ENCODE results near the gene ST6GALNAC1. TPM values are rescaled to one million over a fixed set of nuclear protein-coding genes. Genes with fewer than 3 reads are reported as not detected.

ST6GALNAC1 gene
- total RNA-seq, 5 donors from 2014 or later (not counting 1 experiment from before 2014, with no cell fraction given): 2.6 to 20.5 (median 6.6) TPM

- H3K27me3 Mint-ChIP-seq: peaks cover 0 to 2% of the 10 kb centered on the region in 2 donors
- no peak overlapping the region for H3K4me3 Mint-ChIP-seq
- H3K4me1 Mint-ChIP-seq: no peaks in the 10 kb centered on the region
- H3K27ac ChIP-seq (ENCODE audit: low read length): no peak overlapping the region
- no peak for DNase-seq
- H3K36me3 Mint-ChIP-seq: peaks cover 4% of the 10 kb centered on the region
- no peaks in the 10 kb centered on the region for H3K9me3 ChIP-seq
- POLR2A ChIA-PET: no interaction called here
- ATAC-seq (replicated peaks in 1 of 4): no peak
- 81% methylated on average over 16 of the region's 26 CpGs for WGBS (ENCODE audit: insufficient coverage)
- no peak overlapping the region for H3K27ac Mint-ChIP-seq
- CTCF ChIA-PET: no interaction called here
- peaks cover 0 to 3% of the 10 kb centered on the region in 2 experiments for H3K4me1 ChIP-seq (ENCODE audit: control insufficient read depth in 1 of 2, extremely low read depth in 1 of 2, insufficient read depth in 2 of 2, low read length in 2 of 2)
- no peaks in the 10 kb centered on the region for H3K9me3 Mint-ChIP-seq
- peaks cover 0 to 11% of the 10 kb centered on the region in 2 experiments for H3K27me3 ChIP-seq (replicated peaks in 1 of 2; ENCODE audit: control insufficient read depth in 2 of 2, extremely low read depth in 1 of 2, insufficient read depth in 2 of 2, low read length in 1 of 2)
- H3K36me3 ChIP-seq (ENCODE audit: control insufficient read depth in 2 of 2, extremely low read depth in 1 of 2, insufficient read depth in 1 of 2, low read length in 1 of 2): no peaks in the 10 kb centered on the region
- no peak overlapping the region for H3K4me3 ChIP-seq (ENCODE audit: control insufficient read depth in 1 of 2, extremely low read depth in 1 of 2, low read length in 1 of 2)
These were observed 44.0 kb upstream of the ST6GALNAC1 start for GRCh38 chr17:76687298-76688164.

GRCh38 chr17:76686538-76687297 is 43.2 kb upstream of the ST6GALNAC1 start:
- H3K4me1 Mint-ChIP-seq: peaks cover 0 to 8% (median 5%) of the 10 kb centered on the region in 3 donors
- peaks cover 0 to 11% of the 10 kb centered on the region in 2 experiments for H3K27me3 ChIP-seq (replicated peaks in 1 of 2; ENCODE audit: control insufficient read depth in 2 of 2, extremely low read depth in 1 of 2, insufficient read depth in 2 of 2, low read length in 1 of 2)
- H3K9me3 ChIP-seq: no peaks in the 10 kb centered on the region
- no peak overlapping the region for H3K4me3 ChIP-seq (ENCODE audit: control insufficient read depth in 1 of 2, extremely low read depth in 1 of 2, low read length in 1 of 2)
- H3K27ac Mint-ChIP-seq: no peak overlapping the region
- no peaks in the 10 kb centered on the region for H3K36me3 ChIP-seq (ENCODE audit: control insufficient read depth in 2 of 2, extremely low read depth in 1 of 2, insufficient read depth in 1 of 2, low read length in 1 of 2)
- ATAC-seq (replicated peaks in 1 of 4): no peak
- peaks cover 0 to 11% of the 10 kb centered on the region in 2 experiments for H3K4me1 ChIP-seq (ENCODE audit: control insufficient read depth in 1 of 2, extremely low read depth in 1 of 2, insufficient read depth in 2 of 2, low read length in 2 of 2)
- no peak overlapping the region for H3K27ac ChIP-seq (ENCODE audit: low read length)
- POLR2A ChIA-PET: no interaction called here
- no peak for DNase-seq
- H3K4me3 Mint-ChIP-seq: no peak overlapping the region
- CTCF ChIA-PET: no interaction called here
- no peaks in the 10 kb centered on the region for H3K9me3 Mint-ChIP-seq
- peaks cover 0 to 2% of the 10 kb centered on the region in 2 donors for H3K27me3 Mint-ChIP-seq
- H3K36me3 Mint-ChIP-seq: peaks cover 4% of the 10 kb centered on the region
- WGBS (ENCODE audit: insufficient coverage): 94% methylated on average over 10 of the region's 15 CpGs

GRCh38 chr17:76685846-76686245 is 42.3 kb upstream of the ST6GALNAC1 start:
- peaks cover 0 to 20% of the 10 kb centered on the region in 2 experiments for H3K4me1 ChIP-seq (ENCODE audit: control insufficient read depth in 1 of 2, extremely low read depth in 1 of 2, insufficient read depth in 2 of 2, low read length in 2 of 2)
- no peaks in the 10 kb centered on the region for H3K9me3 Mint-ChIP-seq
- peaks cover 4% of the 10 kb centered on the region for H3K36me3 Mint-ChIP-seq
- H3K27ac Mint-ChIP-seq: no peak overlapping the region
- H3K4me1 Mint-ChIP-seq: peaks cover 7 to 16% (median 10%) of the 10 kb centered on the region in 3 donors
- H3K36me3 ChIP-seq (ENCODE audit: control insufficient read depth in 2 of 2, extremely low read depth in 1 of 2, insufficient read depth in 1 of 2, low read length in 1 of 2): no peaks in the 10 kb centered on the region
- no peak overlapping the region for H3K4me3 Mint-ChIP-seq
- peaks cover 0 to 11% of the 10 kb centered on the region in 2 experiments for H3K27me3 ChIP-seq (replicated peaks in 1 of 2; ENCODE audit: control insufficient read depth in 2 of 2, extremely low read depth in 1 of 2, insufficient read depth in 2 of 2, low read length in 1 of 2)
- ChIA-PET CTCF (no interaction called here), POLR2A (no interaction called here)
- WGBS (ENCODE audit: insufficient coverage): 87% methylated on average over 3 of the region's 8 CpGs
- DNase-seq: no peak
- H3K9me3 ChIP-seq: no peaks in the 10 kb centered on the region
- no peak overlapping the region for H3K4me3 ChIP-seq (ENCODE audit: control insufficient read depth in 1 of 2, extremely low read depth in 1 of 2, low read length in 1 of 2)
- no peak overlapping the region for H3K27ac ChIP-seq (ENCODE audit: low read length)
- peaks cover 0 to 2% of the 10 kb centered on the region in 2 donors for H3K27me3 Mint-ChIP-seq
- no peak for ATAC-seq (replicated peaks in 1 of 4)

- H3K36me3 Mint-ChIP-seq: peaks cover 4% of the 10 kb centered on the region
- Histone ChIP-seq H3K4me1 (ENCODE audit: control insufficient read depth in 1 of 2, extremely low read depth in 1 of 2, insufficient read depth in 2 of 2, low read length in 2 of 2) (peaks cover 0 to 23% of the 10 kb centered on the region in 2 experiments), H3K27me3 (replicated peaks in 1 of 2; ENCODE audit: control insufficient read depth in 2 of 2, extremely low read depth in 1 of 2, insufficient read depth in 2 of 2, low read length in 1 of 2) (peaks cover 0 to 11% of the 10 kb centered on the region in 2 experiments), H3K9me3 (no peaks in the 10 kb centered on the region), H3K4me3 (ENCODE audit: control insufficient read depth in 1 of 2, extremely low read depth in 1 of 2, low read length in 1 of 2) (no peak overlapping the region), H3K36me3 (ENCODE audit: control insufficient read depth in 2 of 2, extremely low read depth in 1 of 2, insufficient read depth in 1 of 2, low read length in 1 of 2) (no peaks in the 10 kb centered on the region), H3K27ac (ENCODE audit: low read length) (no peak overlapping the region)
- ChIA-PET CTCF (no interaction called here), POLR2A (interaction anchor here in 1 of 2 donors (0.6 kb wide), 1 partner anchor 243 kb away, joined by 4 read pairs; no protein-coding TSS in a partner anchor)
- peaks cover 8 to 16% (median 10%) of the 10 kb centered on the region in 3 donors for H3K4me1 Mint-ChIP-seq
- DNase-seq (no peak), ATAC-seq (replicated peaks in 1 of 4) (no peak)
- peaks cover 0 to 2% of the 10 kb centered on the region in 2 donors for H3K27me3 Mint-ChIP-seq
- H3K9me3 Mint-ChIP-seq: no peaks in the 10 kb centered on the region
- 90% methylated on average over 12 of the region's 12 CpGs for WGBS (ENCODE audit: insufficient coverage)
- no peak overlapping the region for H3K27ac Mint-ChIP-seq
- H3K4me3 Mint-ChIP-seq: no peak overlapping the region
These were observed 41.8 kb upstream of the ST6GALNAC1 start for GRCh38 chr17:76685366-76685765.

GRCh38 chr17:76684756-76685155 is 41.2 kb upstream of the ST6GALNAC1 start:
- Histone ChIP-seq H3K9me3 (no peaks in the 10 kb centered on the region), H3K27me3 (replicated peaks in 1 of 2; ENCODE audit: control insufficient read depth in 2 of 2, extremely low read depth in 1 of 2, insufficient read depth in 2 of 2, low read length in 1 of 2) (peaks cover 0 to 11% of the 10 kb centered on the region in 2 experiments), H3K4me1 (ENCODE audit: control insufficient read depth in 1 of 2, extremely low read depth in 1 of 2, insufficient read depth in 2 of 2, low read length in 2 of 2) (peaks cover 0 to 23% of the 10 kb centered on the region in 2 experiments), H3K27ac (ENCODE audit: low read length) (no peak overlapping the region), H3K36me3 (ENCODE audit: control insufficient read depth in 2 of 2, extremely low read depth in 1 of 2, insufficient read depth in 1 of 2, low read length in 1 of 2) (no peaks in the 10 kb centered on the region), H3K4me3 (ENCODE audit: control insufficient read depth in 1 of 2, extremely low read depth in 1 of 2, low read length in 1 of 2) (no peak overlapping the region)
- H3K27ac Mint-ChIP-seq: no peak overlapping the region
- no peak overlapping the region for H3K4me3 Mint-ChIP-seq
- DNase-seq (no peak), ATAC-seq (replicated peaks in 1 of 4) (no peak)
- 94% methylated on average over 2 of the region's 7 CpGs for WGBS (ENCODE audit: insufficient coverage)
- no peaks in the 10 kb centered on the region for H3K9me3 Mint-ChIP-seq
- peaks cover 4% of the 10 kb centered on the region for H3K36me3 Mint-ChIP-seq
- peaks cover 0 to 2% of the 10 kb centered on the region in 2 donors for H3K27me3 Mint-ChIP-seq
- POLR2A ChIA-PET: interaction anchor here in 1 of 2 donors (0.6 kb wide), 1 partner anchor 244 kb away, joined by 4 read pairs; no protein-coding TSS in a partner anchor
- peaks cover 8 to 16% (median 10%) of the 10 kb centered on the region in 3 donors for H3K4me1 Mint-ChIP-seq
- CTCF ChIA-PET: no interaction called here

Measured in T-cell (primary cell).